Measurements from ENCODE around the gene C1QL3. TPM values are rescaled to one million over a fixed set of nuclear protein-coding genes. Genes with fewer than 3 reads are reported as not detected.

C1QL3 gene
- total and polyA plus RNA-seq, 8 donors: 0.05 TPM; not detected in 7

DNA sequence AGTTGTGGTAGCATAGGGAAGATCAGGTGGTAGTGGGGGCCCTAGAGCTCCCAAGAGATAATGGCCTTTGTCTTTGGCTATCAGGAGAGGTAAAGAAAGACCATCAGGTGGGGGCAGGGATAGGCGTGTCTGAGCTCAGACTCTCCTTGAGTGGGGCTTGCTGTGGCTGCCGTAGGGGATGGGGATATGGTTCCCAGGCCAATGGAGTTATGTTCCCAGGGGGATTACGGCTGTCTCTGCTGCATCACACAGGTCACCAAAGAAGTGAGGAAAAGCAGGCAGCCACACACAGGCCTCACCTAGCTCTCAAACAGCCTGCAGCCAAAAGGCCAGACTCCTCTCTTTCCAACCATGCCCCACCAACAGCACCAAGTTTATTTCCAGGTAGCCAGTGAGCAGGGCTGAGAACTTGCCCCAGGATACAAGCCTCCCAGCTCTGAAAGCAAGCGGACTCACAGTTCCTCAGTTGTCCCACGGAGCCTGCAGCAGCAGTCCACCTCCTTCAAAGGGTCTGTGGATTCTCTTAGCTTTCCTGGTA lies 37.6 kb upstream of the C1QL3 start:
- TF ChIP-seq, protein P1, sequence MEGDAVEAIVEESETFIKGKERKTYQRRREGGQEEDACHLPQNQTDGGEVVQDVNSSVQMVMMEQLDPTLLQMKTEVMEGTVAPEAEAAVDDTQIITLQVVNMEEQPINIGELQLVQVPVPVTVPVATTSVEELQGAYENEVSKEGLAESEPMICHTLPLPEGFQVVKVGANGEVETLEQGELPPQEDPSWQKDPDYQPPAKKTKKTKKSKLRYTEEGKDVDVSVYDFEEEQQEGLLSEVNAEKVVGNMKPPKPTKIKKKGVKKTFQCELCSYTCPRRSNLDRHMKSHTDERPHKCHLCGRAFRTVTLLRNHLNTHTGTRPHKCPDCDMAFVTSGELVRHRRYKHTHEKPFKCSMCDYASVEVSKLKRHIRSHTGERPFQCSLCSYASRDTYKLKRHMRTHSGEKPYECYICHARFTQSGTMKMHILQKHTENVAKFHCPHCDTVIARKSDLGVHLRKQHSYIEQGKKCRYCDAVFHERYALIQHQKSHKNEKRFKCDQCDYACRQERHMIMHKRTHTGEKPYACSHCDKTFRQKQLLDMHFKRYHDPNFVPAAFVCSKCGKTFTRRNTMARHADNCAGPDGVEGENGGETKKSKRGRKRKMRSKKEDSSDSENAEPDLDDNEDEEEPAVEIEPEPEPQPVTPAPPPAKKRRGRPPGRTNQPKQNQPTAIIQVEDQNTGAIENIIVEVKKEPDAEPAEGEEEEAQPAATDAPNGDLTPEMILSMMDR (IDR thresholded peaks at IDR 0.05): no peak
- no peaks in the 10 kb centered on the region for H3K9me3 ChIP-seq
- H3K4me1 ChIP-seq: no peaks in the 10 kb centered on the region
- 45 to 60% methylated on average over 5 of the region's 5 CpGs for WGBS, 2 donors
- DNase-seq (no peak), ATAC-seq (no peak), FAIRE-seq (no peak)
- no peak overlapping the region for H3K4me3 ChIP-seq
- H3K27me3 ChIP-seq: no peaks in the 10 kb centered on the region
- no peak overlapping the region for H3K27ac ChIP-seq
- H3K36me3 ChIP-seq: no peaks in the 10 kb centered on the region
- intact Hi-C loops (cut with DNase I): no loop called here

DNA sequence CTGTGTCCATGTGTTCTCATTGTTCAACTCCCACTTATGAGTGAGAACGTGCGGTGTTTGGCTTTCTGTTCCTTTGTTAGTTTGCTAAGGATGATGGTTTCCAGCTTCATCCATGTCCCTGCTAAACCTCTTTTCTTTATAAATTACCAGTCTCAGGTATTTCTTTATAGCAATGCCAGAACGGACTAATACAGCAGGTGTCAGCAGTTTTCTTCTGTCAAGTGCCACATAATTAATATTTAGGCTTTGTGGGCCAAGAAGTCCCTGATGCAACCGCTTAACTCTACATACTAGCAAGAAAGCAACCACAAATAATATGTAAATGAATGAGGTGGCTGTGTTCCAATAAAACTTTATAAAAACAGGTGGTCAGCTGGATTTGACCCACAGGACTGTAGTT lies 26.3 kb upstream of the C1QL3 start:
- TF ChIP-seq, protein P1 (IDR thresholded peaks at IDR 0.05): no peak
- FAIRE-seq (no peak), ATAC-seq (no peak), DNase-seq (no peak)
- H3K4me1 ChIP-seq: no peaks in the 10 kb centered on the region
- WGBS, 2 donors: 76 to 77% methylated on average over 4 of the region's 4 CpGs
- H3K27me3 ChIP-seq: no peaks in the 10 kb centered on the region
- H3K36me3 ChIP-seq: no peaks in the 10 kb centered on the region
- H3K9me3 ChIP-seq: no peaks in the 10 kb centered on the region
- no peak overlapping the region for H3K4me3 ChIP-seq
- no peak overlapping the region for H3K27ac ChIP-seq
- intact Hi-C loops (cut with DNase I): no loop called here

DNA sequence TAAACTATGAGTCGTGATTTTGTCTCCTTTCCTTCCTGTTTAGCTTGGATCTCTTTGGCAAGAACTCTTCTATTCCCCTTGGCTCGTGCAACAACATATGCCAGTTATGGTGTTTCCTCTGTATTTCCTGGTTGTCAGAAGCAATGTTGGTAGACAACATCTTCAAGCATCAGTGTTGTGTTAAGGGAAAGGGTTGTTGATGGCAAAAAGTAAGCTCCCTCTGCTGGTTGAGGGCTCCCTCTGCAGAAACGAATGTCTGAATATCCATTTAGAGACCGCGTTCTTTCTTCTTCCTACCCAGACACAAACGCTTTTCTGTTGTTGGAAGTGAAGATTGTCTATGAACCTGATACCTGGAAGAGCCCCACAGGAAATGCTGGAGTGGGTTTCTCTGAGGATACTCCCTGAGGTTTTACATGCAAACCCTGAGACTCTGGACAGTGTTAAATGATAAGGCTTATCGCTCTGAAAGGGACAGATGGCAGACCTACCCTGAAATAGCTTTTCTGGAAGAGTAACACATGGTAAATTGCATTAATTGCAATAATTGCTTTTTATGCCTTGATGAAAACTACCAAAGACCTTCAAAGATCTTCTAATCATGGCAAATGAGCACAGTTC lies 23.5 kb upstream of the C1QL3 start:
- DNase-seq: no peak
- TF ChIP-seq, protein P1 (IDR thresholded peaks at IDR 0.05): peak in 3 of 4 donors; percentile 28 to 54 (median 42)
- intact Hi-C loops (cut with DNase I): no loop called here
- peak; percentile 63 to 73 (median 68) for ATAC-seq
- Histone ChIP-seq H3K4me3 (no peak overlapping the region), H3K27me3 (no peaks in the 10 kb centered on the region), H3K36me3 (no peaks in the 10 kb centered on the region), H3K9me3 (no peaks in the 10 kb centered on the region), H3K4me1 (no peaks in the 10 kb centered on the region), H3K27ac (no peak overlapping the region)
- no peak for FAIRE-seq
- 17 to 18% methylated on average over 7 of the region's 7 CpGs for WGBS, 2 donors

DNA sequence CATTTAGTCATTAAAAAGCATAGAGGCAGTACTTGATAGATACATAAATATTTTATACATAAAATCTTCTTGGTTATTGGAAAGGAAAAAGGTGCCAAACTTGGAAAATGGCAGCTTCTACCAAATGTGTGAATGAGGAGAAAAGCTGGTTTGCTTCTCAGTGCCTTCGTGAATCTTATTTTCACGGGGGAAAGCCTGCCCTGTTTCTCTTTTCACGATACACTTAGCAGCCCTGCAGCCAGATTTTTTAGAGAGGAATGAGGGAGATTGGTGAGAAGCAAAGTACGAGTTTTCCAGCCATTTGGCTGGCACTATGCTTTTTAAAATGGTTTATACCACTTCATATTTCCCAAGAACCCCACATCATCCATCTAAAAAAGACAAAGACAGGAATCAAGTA lies 22.9 kb upstream of the C1QL3 start:
- H3K36me3 ChIP-seq: no peaks in the 10 kb centered on the region
- no peaks in the 10 kb centered on the region for H3K9me3 ChIP-seq
- ATAC-seq (no peak), FAIRE-seq (no peak), DNase-seq (no peak)
- H3K4me3 ChIP-seq: no peak overlapping the region
- TF ChIP-seq, protein P1 (IDR thresholded peaks at IDR 0.05): no peak
- 70 to 73% methylated on average over 4 of the region's 4 CpGs for WGBS, 2 donors
- intact Hi-C loops (cut with DNase I): no loop called here
- no peaks in the 10 kb centered on the region for H3K27me3 ChIP-seq
- no peak overlapping the region for H3K27ac ChIP-seq
- H3K4me1 ChIP-seq: no peaks in the 10 kb centered on the region

DNA sequence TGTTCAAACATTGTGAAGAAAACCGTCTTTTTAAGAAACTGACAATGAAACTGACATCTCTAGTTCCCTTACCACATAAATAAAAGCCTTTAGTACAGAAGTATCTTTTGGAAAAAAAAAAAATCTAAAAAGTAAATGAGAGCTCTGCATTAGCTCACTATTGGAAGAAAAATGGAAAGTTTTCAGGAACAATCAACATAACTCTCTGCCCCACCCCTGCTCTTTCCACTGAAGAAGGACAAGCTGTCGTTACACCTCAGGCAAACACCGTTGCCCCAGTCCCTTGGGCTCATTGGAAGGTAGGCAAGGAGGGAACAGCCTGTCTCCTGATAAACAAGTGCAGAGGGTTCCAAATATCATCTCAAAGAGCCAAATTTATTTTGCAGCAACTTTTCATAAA lies 22.4 kb upstream of the C1QL3 start:
- Histone ChIP-seq H3K4me1 (no peaks in the 10 kb centered on the region), H3K36me3 (no peaks in the 10 kb centered on the region), H3K9me3 (no peaks in the 10 kb centered on the region), H3K27ac (no peak overlapping the region), H3K4me3 (no peak overlapping the region), H3K27me3 (no peaks in the 10 kb centered on the region)
- FAIRE-seq (no peak), DNase-seq (no peak), ATAC-seq (no peak)
- intact Hi-C loops (cut with DNase I): no loop called here
- TF ChIP-seq, protein P1 (IDR thresholded peaks at IDR 0.05): no peak
- 52% methylated on average over 3 of the region's 3 CpGs for WGBS, 2 donors

All from pancreas (tissue), 10 donors.